HepG2 (cell line): ENCODE data around the gene SLC2A11. TPM values are rescaled to one million over a fixed set of nuclear protein-coding genes. Genes with fewer than 3 reads are reported as not detected.

Source experiments
- BHLHE40 ChIP-seq: IDR thresholded peaks from 2 replicates; pipeline ENCODE4 v1.6.1; 2011; ENCODE audit warnings: low read length, improper control_type of control experiment
- DR1 ChIP-seq: sonication (generic); formaldehyde crosslinking; IDR thresholded peaks from 2 replicates; pipeline ENCODE4 v1.8.0; 2021; ENCODE audit warnings: mild to moderate bottlenecking, missing genetic modification reagents, inconsistent platforms
- FOSL1 ChIP-seq: sonication (generic); formaldehyde crosslinking; IDR thresholded peaks from 2 replicates; pipeline ENCODE4 v1.9.0; 2021; ENCODE audit warnings: missing genetic modification reagents, borderline replicate concordance
- HHEX ChIP-seq: IDR thresholded peaks from 2 replicates; pipeline ENCODE4 v1.6.1; 2016; ENCODE audit warnings: control low read depth
- HNF4G ChIP-seq, 2 experiments: sonication (generic) in 1 of 2; formaldehyde crosslinking in 1 of 2; IDR thresholded peaks; 2 replicates each; pipeline versions ENCODE4 v1.4.0 to v1.6.1; 2011 to 2020; ENCODE audit warnings: borderline replicate concordance in 2 of 2, low read depth in 2 of 2, mild to moderate bottlenecking in 2 of 2, low read length in 1 of 2, missing genetic modification reagents in 1 of 2, moderate library complexity in 1 of 2
- HOXD1 ChIP-seq: sonication (generic); formaldehyde crosslinking; IDR thresholded peaks from 2 replicates; pipeline ENCODE4 v1.5.0; 2020; ENCODE audit warnings: missing genetic modification reagents
- MAF1 ChIP-seq: sonication (generic); formaldehyde crosslinking; IDR thresholded peaks from 2 replicates; pipeline ENCODE4 v1.5.0; 2020; ENCODE audit warnings: missing genetic modification reagents, borderline replicate concordance
- MAFG ChIP-seq: sonication (generic); formaldehyde crosslinking; IDR thresholded peaks from 2 replicates; pipeline ENCODE4 v1.5.1; 2020; ENCODE audit warnings: mild to moderate bottlenecking, missing genetic modification reagents
- MYNN ChIP-seq: sonication (generic); formaldehyde crosslinking; IDR thresholded peaks from 2 replicates; pipeline ENCODE4 v1.4.0; 2020; ENCODE audit warnings: mild to moderate bottlenecking, low read depth, missing genetic modification reagents
- NFE2 ChIP-seq: sonication (generic); formaldehyde crosslinking; IDR thresholded peaks from 2 replicates; pipeline ENCODE4 v1.4.0; 2020; ENCODE audit warnings: missing genetic modification reagents
- POGZ ChIP-seq: sonication (generic); formaldehyde crosslinking; IDR thresholded peaks from 2 replicates; pipeline ENCODE4 v1.4.0; 2020; ENCODE audit warnings: mild to moderate bottlenecking, missing genetic modification reagents
- REPIN1 ChIP-seq: sonication (generic); formaldehyde crosslinking; IDR thresholded peaks from 2 replicates; pipeline ENCODE4 v1.8.0; 2022; ENCODE audit warnings: missing genetic modification reagents, low read depth, mild to moderate bottlenecking, borderline replicate concordance
- SALL2 ChIP-seq: sonication (generic); formaldehyde crosslinking; IDR thresholded peaks from 2 replicates; pipeline ENCODE4 v1.8.1; 2023; ENCODE audit warnings: mild to moderate bottlenecking, missing genetic modification reagents, inconsistent platforms
- TP53 ChIP-seq: sonication (generic); formaldehyde crosslinking; conservative IDR thresholded peaks from 2 replicates; pipeline ENCODE4 v1.4.0; 2020; ENCODE audit warnings: missing genetic modification reagents
- WIZ ChIP-seq: sonication (generic); formaldehyde crosslinking; IDR thresholded peaks from 2 replicates; pipeline ENCODE4 v1.5.1; 2020; ENCODE audit warnings: mild to moderate bottlenecking, missing genetic modification reagents
- ZFP37 ChIP-seq: sonication (generic); formaldehyde crosslinking; IDR thresholded peaks from 2 replicates; pipeline ENCODE4 v1.4.0; 2020; ENCODE audit warnings: missing genetic modification reagents, borderline replicate concordance
- ZNF205 ChIP-seq: IDR thresholded peaks from 2 replicates; pipeline ENCODE4 v1.6.1; 2018; ENCODE audit warnings: missing biosample characterization, missing genetic modification reagents
- ZNF207 ChIP-seq: fragments of 450-650 bp; IDR thresholded peaks from 2 replicates; pipeline ENCODE4 v1.6.1; 2016; ENCODE audit warnings: antibody characterized with exemption, borderline replicate concordance
- ZNF569 ChIP-seq: sonication (generic); formaldehyde crosslinking; IDR thresholded peaks from 2 replicates; pipeline ENCODE4 v1.5.0; 2020; ENCODE audit warnings: mild to moderate bottlenecking, missing genetic modification reagents, moderate library complexity, borderline replicate concordance
- ZNF678 ChIP-seq: sonication (generic); formaldehyde crosslinking; IDR thresholded peaks from 2 replicates; pipeline ENCODE4 v1.4.0; 2020; ENCODE audit warnings: mild to moderate bottlenecking, missing genetic modification reagents
- ZNF749 ChIP-seq: sonication (generic); formaldehyde crosslinking; IDR thresholded peaks from 2 replicates; pipeline ENCODE4 v1.8.0; 2022; ENCODE audit warnings: mild to moderate bottlenecking, missing genetic modification reagents, moderate library complexity, borderline replicate concordance
- ZNF781 ChIP-seq: sonication (generic); formaldehyde crosslinking; IDR thresholded peaks from 2 replicates; pipeline ENCODE4 v1.5.1; 2020; ENCODE audit warnings: borderline replicate concordance, mild to moderate bottlenecking, missing genetic modification reagents; ENCODE audit errors: not compliant biosample characterization
- polyA plus RNA-seq, 8 experiments: library from polyadenylated mRNA; depleted of rRNA in 3 of 8; stranded (reverse) in 7 of 8; unstranded in 1 of 8; fragments of >200 nt; fragmentation: Illumina TruSeq in 4 of 8; extraction: Trizol in 4 of 8; gene quantifications; 2 replicates each; pipeline versions ENCODE4 v1.2.1 to v1.2.3, GENCODE V29; 2011 to 2016; ENCODE audit warnings: low read depth in 4 of 8, missing spikeins in 1 of 8, mixed read lengths in 1 of 8; ENCODE audit not compliant: insufficient read depth in 1 of 8
- total RNA-seq, 5 experiments: library from RNA; depleted of rRNA; stranded (reverse); fragments of >200 nt; fragmentation: Illumina TruSeq; extraction: Trizol; gene quantifications; 2 replicates each; pipeline ENCODE4 v1.2.3, GENCODE V29; 2016; ENCODE audit warnings: low read depth in 1 of 5
- TF ChIP-seq, protein P1 (sequence below): sonication (generic); formaldehyde crosslinking; IDR thresholded peaks from 2 replicates; pipeline ENCODE4 v1.5.1; 2020; ENCODE audit warnings: missing genetic modification reagents, mild to moderate bottlenecking, borderline replicate concordance
- TF ChIP-seq, protein P2 (sequence below): IDR thresholded peaks from 2 replicates; pipeline ENCODE4 v1.6.1; 2016; ENCODE audit warnings: mild to moderate bottlenecking

The SLC2A11 gene
- total and polyA plus RNA-seq, 2 of the 13 experiments (the other 11 are each of a cell fraction or from before 2014, with no cell fraction given), result 15.2 to 15.4 TPM

DNA sequence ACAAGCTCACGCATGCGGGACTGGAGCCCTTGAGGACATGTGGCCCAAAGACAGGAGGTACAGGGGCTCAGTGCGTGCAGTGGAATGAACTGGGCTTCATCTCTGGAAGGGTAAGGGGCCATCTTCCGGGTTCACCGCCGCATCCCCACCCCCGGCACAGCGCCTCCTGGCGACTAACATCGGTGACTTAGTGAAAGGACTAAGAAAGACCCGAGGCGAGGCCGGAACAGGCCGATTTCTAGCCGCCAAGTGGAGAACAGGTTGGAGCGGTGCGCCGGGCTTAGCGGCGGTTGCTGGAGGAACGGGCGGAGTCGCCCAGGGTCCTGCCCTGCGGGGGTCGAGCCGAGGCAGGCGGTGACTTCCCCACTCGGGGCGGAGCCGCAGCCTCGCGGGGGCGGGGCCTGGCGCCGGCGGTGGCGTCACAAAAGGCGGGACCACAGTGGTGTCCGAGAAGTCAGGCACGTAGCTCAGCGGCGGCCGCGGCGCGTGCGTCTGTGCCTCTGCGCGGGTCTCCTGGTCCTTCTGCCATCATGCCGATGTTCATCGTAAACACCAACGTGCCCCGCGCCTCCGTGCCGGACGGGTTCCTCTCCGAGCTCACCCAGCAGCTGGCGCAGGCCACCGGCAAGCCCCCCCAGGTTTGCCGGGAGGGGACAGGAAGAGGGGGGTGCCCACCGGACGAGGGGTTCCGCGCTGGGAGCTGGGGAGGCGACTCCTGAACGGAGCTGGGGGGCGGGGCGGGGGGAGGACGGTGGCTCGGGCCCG is 36.5 kb downstream of the SLC2A11 start, which contains the start of gene MIF (continued):
- TF ChIP-seq ZNF569 (CRISPR knock-in tag) (no peak), SALL2 (peak; percentile 77), ZNF205 (CRISPR knock-in tag) (no peak), HOXD1 (CRISPR knock-in tag) (no peak), WIZ (CRISPR knock-in tag) (no peak), MYNN (CRISPR knock-in tag) (no peak), MAF1 (CRISPR knock-in tag) (no peak), ZNF207 (no peak), HHEX (CRISPR knock-in tag) (no peak), ZNF781 (CRISPR knock-in tag) (peak; percentile 56), DR1 (CRISPR knock-in tag) (no peak), TP53 (CRISPR knock-in tag) (no peak), ZNF678 (CRISPR knock-in tag) (0 out of 2 replicates have a peak, but pooled peaks have one; percentile 27), HNF4G (IDR thresholded peaks at IDR 0.05; ENCODE audit: borderline replicate concordance, low read depth, low read length) (no peak; the same call in 1 of the 2 replicates), HNF4G (CRISPR knock-in tag; IDR thresholded peaks at IDR 0.05; ENCODE audit: borderline replicate concordance, low read depth) (no peak), ZFP37 (CRISPR knock-in tag) (no peak; the same call in none of the 2 replicates), FOSL1 (no peak), POGZ (CRISPR knock-in tag) (no peak; the same call in 1 of the 2 replicates), BHLHE40 (no peak), REPIN1 (CRISPR knock-in tag) (peak; percentile 91; the same call in 1 of the 2 replicates), ZNF749 (CRISPR knock-in tag) (no peak), MAFG (CRISPR knock-in tag) (no peak), NFE2 (CRISPR knock-in tag) (no peak)
- TF ChIP-seq, protein P1, sequence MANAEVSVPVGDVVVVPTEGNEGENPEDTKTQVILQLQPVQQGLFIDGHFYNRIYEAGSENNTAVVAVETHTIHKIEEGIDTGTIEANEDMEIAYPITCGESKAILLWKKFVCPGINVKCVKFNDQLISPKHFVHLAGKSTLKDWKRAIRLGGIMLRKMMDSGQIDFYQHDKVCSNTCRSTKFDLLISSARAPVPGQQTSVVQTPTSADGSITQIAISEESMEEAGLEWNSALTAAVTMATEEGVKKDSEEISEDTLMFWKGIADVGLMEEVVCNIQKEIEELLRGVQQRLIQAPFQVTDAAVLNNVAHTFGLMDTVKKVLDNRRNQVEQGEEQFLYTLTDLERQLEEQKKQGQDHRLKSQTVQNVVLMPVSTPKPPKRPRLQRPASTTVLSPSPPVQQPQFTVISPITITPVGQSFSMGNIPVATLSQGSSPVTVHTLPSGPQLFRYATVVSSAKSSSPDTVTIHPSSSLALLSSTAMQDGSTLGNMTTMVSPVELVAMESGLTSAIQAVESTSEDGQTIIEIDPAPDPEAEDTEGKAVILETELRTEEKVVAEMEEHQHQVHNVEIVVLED (CRISPR knock-in tag), result no peak; the same call in none of the 2 replicates
- TF ChIP-seq, protein P2, sequence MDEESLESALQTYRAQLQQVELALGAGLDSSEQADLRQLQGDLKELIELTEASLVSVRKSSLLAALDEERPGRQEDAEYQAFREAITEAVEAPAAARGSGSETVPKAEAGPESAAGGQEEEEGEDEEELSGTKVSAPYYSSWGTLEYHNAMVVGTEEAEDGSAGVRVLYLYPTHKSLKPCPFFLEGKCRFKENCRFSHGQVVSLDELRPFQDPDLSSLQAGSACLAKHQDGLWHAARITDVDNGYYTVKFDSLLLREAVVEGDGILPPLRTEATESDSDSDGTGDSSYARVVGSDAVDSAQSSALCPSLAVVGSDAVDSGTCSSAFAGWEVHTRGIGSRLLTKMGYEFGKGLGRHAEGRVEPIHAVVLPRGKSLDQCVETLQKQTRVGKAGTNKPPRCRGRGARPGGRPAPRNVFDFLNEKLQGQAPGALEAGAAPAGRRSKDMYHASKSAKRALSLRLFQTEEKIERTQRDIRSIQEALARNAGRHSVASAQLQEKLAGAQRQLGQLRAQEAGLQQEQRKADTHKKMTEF, result no peak; the same call in 1 of the 2 replicates
